Muscle of arm (tissue), 12 donors: ENCODE data around the gene FKBP1B. TPM values are rescaled to one million over a fixed set of nuclear protein-coding genes. Genes with fewer than 3 reads are reported as not detected.
A peak's percentile ranks its signal among the peaks of the same experiment; 100 is the strongest.
"Not testable (repeated sequence)": the region's sequence is repeated elsewhere in the genome, so short reads cannot be mapped to it uniquely, and the experiment has no call there.

ENCODE experiments used
- DNase-seq: peaks from one replicate; pipeline ENCODE4 v3.0.0-alpha.2; 2013
- polyA plus RNA-seq, 12 donors: library from polyadenylated mRNA; unstranded; fragments of 120-200 nt; gene quantifications; one replicate each; pipeline ENCODE4 v1.2.1, GENCODE V29; 2013; ENCODE audit not compliant: insufficient read length in 12 of 12

FKBP1B gene
- polyA plus RNA-seq, 12 donors: 1.9 to 4.6 (median 2.9) TPM; not detected in 2

DNA sequence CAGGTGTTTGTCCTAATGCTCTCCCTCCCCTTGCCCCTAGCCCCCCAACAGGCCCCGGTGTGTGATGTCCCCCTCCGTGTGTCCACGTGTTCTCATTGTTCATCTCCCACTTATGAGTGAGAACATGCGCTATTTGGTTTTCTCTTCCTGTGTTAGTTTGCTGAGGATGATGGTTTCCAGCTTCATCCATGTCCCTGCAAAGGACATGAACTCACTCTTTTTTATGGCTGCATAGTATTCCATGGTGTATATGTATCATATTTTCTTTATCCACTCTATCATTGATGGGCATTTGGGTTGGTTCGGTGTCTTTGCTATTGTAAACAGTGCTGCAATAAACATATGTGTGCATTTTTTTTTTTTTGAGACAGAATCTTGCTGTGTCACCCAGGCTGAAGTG lies 43.7 kb downstream of the FKBP1B start:
- DNase-seq: not testable (repeated sequence)

DNA sequence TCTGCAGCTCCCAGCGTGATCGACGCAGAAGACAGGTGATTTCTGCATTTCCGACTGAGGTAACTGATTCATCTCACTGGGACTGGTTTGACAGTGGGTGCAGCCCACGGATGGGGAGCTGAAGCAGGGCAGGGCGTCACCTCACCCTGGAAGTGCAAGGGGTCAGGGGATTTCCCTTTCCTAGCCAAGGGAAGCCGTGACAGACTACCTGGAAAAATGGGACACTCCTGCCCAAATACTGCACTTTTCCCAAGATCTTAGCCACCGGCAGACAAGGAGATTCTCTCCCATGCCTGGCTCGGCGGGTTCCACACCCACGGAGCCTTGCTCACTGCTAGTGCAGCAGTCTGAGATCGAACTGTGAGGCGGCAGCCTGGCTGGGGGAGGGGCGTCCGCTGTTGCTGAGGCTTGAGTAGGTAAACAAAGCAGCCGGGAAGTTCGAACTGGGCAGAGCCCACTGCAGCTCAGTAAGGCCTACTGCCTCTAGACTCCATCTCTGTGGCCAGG lies 45.7 kb downstream of the FKBP1B start:
- DNase-seq: not testable (repeated sequence)

DNA sequence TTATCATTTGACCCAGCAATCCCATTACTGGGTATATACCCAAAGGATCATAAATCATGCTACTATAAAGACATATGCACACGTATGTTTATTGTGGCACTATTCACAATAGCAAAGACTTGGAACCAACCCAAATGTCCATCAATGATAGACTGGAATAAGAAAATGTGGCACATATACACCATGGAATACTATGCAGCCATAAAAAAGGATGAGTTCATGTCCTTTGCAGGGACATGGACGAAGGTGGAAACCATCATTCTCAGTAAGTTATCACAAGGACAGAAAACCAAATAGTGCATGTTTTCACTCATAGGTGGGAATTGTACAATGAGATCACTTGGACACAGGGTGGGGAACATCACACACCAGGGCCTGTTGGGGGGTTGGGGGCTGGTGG lies 51.2 kb downstream of the FKBP1B start:
- not testable (repeated sequence) for DNase-seq

DNA sequence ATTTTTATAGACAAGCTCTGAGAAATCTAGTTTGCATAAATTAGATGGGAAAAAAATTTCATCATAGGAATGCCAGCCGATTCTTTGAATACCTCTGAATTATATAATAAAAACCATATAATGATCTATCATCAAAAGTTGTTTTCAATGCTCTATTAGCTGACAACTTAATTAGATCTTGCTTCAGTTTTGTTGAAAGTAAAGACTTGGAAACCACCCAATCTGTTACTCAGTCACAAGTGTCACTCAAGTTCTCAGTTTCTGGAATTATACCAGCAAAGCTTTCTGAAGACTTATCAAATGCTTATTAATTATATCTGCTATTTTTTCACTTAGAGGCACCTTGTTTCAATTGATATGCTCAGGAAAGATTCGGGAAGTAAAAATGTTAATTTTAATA lies 52.5 kb downstream of the FKBP1B start:
- DNase-seq: no peak

GRCh38 chr2:24102677-24103076 lies 53.1 kb downstream of the FKBP1B start:
- DNase-seq: no peak

DNA sequence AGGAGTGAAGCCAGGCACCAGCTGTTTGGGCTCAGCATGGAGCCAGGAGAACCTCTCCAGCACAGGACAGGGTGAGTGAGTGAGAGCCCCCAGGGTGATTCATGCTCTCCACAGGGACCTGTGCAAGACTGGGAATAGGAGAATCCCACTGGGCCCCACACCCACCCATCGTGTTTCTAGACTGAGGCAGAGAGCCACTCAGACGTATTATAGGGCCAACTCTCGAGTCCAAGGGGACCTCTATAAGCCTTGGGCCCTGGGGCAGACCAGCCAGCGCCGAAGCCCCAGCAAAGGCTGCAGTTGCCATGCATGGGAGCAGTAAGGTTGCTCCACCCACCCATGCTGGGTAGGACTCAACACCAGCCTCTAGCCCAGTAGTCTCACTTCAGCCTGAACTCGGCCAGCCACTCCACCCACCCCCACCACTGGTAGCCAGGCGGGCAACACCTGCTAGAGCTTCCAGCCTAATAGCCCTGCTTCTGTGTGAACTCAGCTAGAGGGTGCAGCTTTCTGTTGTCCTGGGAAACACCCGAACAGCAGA lies 54.6 kb downstream of the FKBP1B start:
- no peak for DNase-seq

GRCh38 chr2:24104906-24105305 lies 55.4 kb downstream of the FKBP1B start:
- DNase-seq: no peak

- DNase-seq: no peak
These were observed 56.3 kb downstream of the FKBP1B start for GRCh38 chr2:24105816-24106215.

DNA sequence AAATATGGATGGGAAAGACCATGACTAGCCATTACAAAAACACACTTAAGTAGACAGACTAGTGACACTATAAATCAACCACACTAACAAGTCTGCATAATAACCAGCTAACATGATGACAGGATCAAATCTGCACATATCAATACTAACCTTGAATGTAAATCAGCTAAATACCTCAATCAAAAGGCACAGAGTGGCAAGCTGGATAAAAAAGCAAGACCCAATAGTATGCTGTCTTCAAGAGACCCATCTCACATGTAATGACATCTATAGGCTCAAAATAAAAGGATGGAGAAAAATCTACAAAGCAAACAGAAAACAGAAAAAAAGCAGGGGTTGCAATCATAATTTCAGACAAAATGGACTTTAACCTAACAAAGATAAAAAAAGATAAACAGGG lies 57.2 kb downstream of the FKBP1B start:
- DNase-seq: no peak

DNA sequence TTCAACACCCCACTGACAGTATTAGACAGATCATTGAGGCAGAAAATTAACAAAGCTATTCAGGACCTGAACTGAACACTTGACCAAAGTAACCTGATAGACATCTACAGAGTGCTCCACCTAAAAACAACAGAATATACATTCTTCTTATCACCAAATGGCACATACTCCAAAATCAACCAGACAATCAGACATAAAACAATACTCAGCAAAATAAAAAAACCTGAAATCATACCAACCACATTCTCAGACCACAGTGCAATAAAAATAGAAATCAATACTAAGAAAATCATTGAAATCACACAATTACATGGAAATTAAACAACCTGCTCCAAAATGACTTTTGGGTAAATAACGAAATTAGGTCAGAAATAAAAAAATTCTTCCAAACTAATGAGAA lies 57.8 kb downstream of the FKBP1B start:
- DNase-seq: no peak

- not testable (repeated sequence) for DNase-seq
These were observed 59.9 kb downstream of the FKBP1B start for GRCh38 chr2:24109431-24109830.

DNA sequence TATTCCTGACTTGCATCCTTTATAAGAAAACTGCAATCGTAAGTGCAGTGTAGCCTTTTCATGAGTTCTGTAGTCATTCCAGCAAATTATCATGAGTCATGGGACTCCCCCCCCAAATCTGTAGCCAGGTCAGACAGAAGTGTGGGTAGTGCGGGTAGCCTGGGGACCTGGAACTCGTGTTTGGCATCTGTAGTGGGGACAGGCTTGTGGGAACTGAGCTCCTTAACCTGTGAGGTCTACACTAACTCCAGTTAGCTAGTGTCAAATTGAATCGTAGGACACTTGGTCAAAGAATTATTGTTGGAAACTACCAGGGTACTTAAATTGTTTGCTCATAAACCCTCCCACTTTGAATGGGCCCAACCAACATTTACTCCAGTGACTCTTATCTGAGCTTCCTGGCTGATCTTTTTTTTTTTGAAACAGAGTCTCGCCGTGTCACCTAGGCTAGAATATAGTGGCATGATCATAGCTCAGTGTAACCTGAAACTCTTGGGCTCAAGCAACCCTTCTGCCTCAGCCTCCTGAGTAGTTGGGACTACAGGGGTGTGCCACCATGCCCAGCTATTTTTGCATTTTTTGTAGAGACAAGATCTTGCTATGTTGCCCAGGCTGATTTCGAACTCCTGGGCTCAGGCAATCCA lies 61.2 kb downstream of the FKBP1B start:
- DNase-seq: no peak

DNA sequence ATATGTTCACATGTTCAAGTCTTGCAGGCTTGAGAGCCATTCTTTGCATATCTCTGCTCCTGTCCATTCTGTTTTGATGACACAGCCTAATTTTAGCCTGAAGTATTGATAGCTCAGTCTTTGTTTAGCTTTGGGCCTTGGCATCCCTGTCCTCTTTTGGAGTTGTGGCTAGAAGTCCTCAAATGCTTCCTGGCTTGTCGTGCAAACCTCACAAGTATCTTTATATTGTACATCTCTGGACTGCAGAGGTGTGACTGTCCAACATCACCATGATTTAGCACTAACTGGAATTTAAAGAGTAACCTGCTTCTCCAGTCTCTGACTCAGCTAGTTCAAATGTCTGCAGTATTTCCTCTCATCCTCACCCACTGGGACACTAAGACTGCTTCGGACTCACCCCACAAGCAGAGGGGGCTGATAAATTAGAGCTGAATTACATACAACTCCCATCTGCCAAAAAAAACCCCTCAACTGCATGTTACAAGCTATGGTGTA lies 61.9 kb downstream of the FKBP1B start:
- peak; percentile 20 for DNase-seq

Other genes with a start within 250 kb of the FKBP1B start
- 10 to 100 TPM in 11 of 12 donors, not detected in 1; 10.7 to 19.5 (median 13.9) TPM for gene ATAD2B, start 122.6 kb upstream of the FKBP1B start, polyA plus RNA-seq
- 10 to 100 TPM; 15.3 to 68.6 (median 20.9) TPM for gene UBXN2A, start 109.3 kb upstream of the FKBP1B start, polyA plus RNA-seq
- gene MFSD2B, start 39.7 kb upstream of the FKBP1B start, polyA plus RNA-seq: 1 to 10 TPM in 10 of 12 donors, not detected in 2; 1.8 to 3.1 (median 2.1) TPM
- gene WDCP, start 2.4 kb upstream of the FKBP1B start, polyA plus RNA-seq: 10 to 100 TPM in 10 of 12 donors, 1 to 10 TPM in 1, not detected in 1; 9.0 to 11.5 (median 11.0) TPM
- gene SF3B6, start 26.6 kb downstream of the FKBP1B start, polyA plus RNA-seq: 100 to 1,000 TPM in 5 of 12 donors, 10 to 100 TPM in 6, not detected in 1; 67.7 to 139 (median 99.0) TPM
- 10 to 100 TPM in 11 of 12 donors, not detected in 1; 26.4 to 47.1 (median 31.7) TPM for gene TP53I3, start 35.1 kb downstream of the FKBP1B start, polyA plus RNA-seq
- gene PFN4, start 73.6 kb downstream of the FKBP1B start, polyA plus RNA-seq: 1 to 10 TPM in 10 of 12 donors, not detected in 2; 1.0 to 2.5 (median 1.9) TPM
- gene FAM228B, start 73.7 kb downstream of the FKBP1B start, polyA plus RNA-seq: 10 to 100 TPM in 10 of 12 donors, not detected in 2; 14.6 to 25.5 (median 19.2) TPM
- gene FAM228A, start 125.3 kb downstream of the FKBP1B start, polyA plus RNA-seq: 1 to 10 TPM in 2 of 12 donors, under 1 TPM in 8, not detected in 2; 0.13 to 1.2 (median 0.60) TPM